ENCODE data around the gene ATP2C2.
"Not testable (repeated sequence)": the region's sequence is repeated elsewhere in the genome, so short reads cannot be mapped to it uniquely, and the experiment has no call there.

ATP2C2 gene

GRCh38 chr16:84368308-84368996 is at the start of gene ATP2C2:
TSS of gene ATP2C2 (plus strand) at chr16:84368538. CDS start at chr16:84368616, 78 bp downstream.
- DNase-seq (ENCODE audit: low read depth in 1 of 2, low spot score in 1 of 2): no peak

- no peak for DNase-seq (ENCODE audit: low read depth in 1 of 2, low spot score in 1 of 2)
Observed at GRCh38 chr16:84319146-84319760, 49.1 kb upstream of the ATP2C2 start.

- no peak for DNase-seq (ENCODE audit: low read depth in 1 of 2, low spot score in 1 of 2)
Observed at GRCh38 chr16:84320511-84320910, 47.8 kb upstream of the ATP2C2 start.

- DNase-seq (ENCODE audit: low read depth in 1 of 2, low spot score in 1 of 2): no peak
Observed at GRCh38 chr16:84321932-84322331, 46.4 kb upstream of the ATP2C2 start.

GRCh38 chr16:84322749-84323148 is 45.6 kb upstream of the ATP2C2 start:
- DNase-seq (ENCODE audit: low read depth in 1 of 2, low spot score in 1 of 2): no peak

- DNase-seq (ENCODE audit: low read depth in 1 of 2, low spot score in 1 of 2): no peak
Observed at GRCh38 chr16:84323606-84324005, 44.7 kb upstream of the ATP2C2 start.

GRCh38 chr16:84324434-84325262 is 43.7 kb upstream of the ATP2C2 start:
- DNase-seq (ENCODE audit: low read depth in 1 of 2, low spot score in 1 of 2): no peak

GRCh38 chr16:84326545-84326944 is 41.8 kb upstream of the ATP2C2 start:
- no peak for DNase-seq (ENCODE audit: low read depth in 1 of 2, low spot score in 1 of 2)

GRCh38 chr16:84327926-84328505 is 40.3 kb upstream of the ATP2C2 start:
- DNase-seq (ENCODE audit: low read depth in 1 of 2, low spot score in 1 of 2): no peak

GRCh38 chr16:84329016-84329415 is 39.3 kb upstream of the ATP2C2 start:
- no peak for DNase-seq (ENCODE audit: low read depth in 1 of 2, low spot score in 1 of 2)

- no peak for DNase-seq (ENCODE audit: low read depth in 1 of 2, low spot score in 1 of 2)
Observed at GRCh38 chr16:84329843-84330684, 38.3 kb upstream of the ATP2C2 start.

GRCh38 chr16:84330685-84331050 is 37.7 kb upstream of the ATP2C2 start:
- DNase-seq (ENCODE audit: low read depth in 1 of 2, low spot score in 1 of 2): no peak

GRCh38 chr16:84331998-84332780 is 36.1 kb upstream of the ATP2C2 start:
- DNase-seq (ENCODE audit: low read depth in 1 of 2, low spot score in 1 of 2): no peak

- no peak for DNase-seq (ENCODE audit: low read depth in 1 of 2, low spot score in 1 of 2)
Observed at GRCh38 chr16:84332975-84333684, 35.2 kb upstream of the ATP2C2 start.

GRCh38 chr16:84334058-84334457 is 34.3 kb upstream of the ATP2C2 start:
- DNase-seq (ENCODE audit: low read depth in 1 of 2, low spot score in 1 of 2): no peak

GRCh38 chr16:84334482-84334881 is 33.9 kb upstream of the ATP2C2 start:
- no peak for DNase-seq (ENCODE audit: low read depth in 1 of 2, low spot score in 1 of 2)

- not testable (repeated sequence) for DNase-seq (ENCODE audit: low read depth in 1 of 2, low spot score in 1 of 2)
Observed at GRCh38 chr16:84337236-84337635, 31.1 kb upstream of the ATP2C2 start.

GRCh38 chr16:84339311-84339710 is 29.0 kb upstream of the ATP2C2 start:
- DNase-seq (ENCODE audit: low read depth in 1 of 2, low spot score in 1 of 2): no peak

GRCh38 chr16:84339766-84340165 is 28.6 kb upstream of the ATP2C2 start:
- DNase-seq (ENCODE audit: low read depth in 1 of 2, low spot score in 1 of 2): no peak
